NCI-H524 (cell line): ENCODE data around the gene PCBP3.

Source experiments
- DNase-seq, 2 experiments: peaks; one replicate each; lab custom pipeline; 2025; lab: John Stamatoyannopoulos, UW

Gene PCBP3

GRCh38 chr21:45910548-45911221 lies 267.2 kb downstream of the PCBP3 start:
- no peak for DNase-seq

- no peak for DNase-seq
Observed at GRCh38 chr21:45911806-45912325, 268.3 kb downstream of the PCBP3 start.

GRCh38 chr21:45912611-45913417 lies 269.3 kb downstream of the PCBP3 start:
- DNase-seq, result no peak

- no peak for DNase-seq
Observed at GRCh38 chr21:45913418-45913765, 269.9 kb downstream of the PCBP3 start.

GRCh38 chr21:45913886-45914285 lies 270.4 kb downstream of the PCBP3 start:
- no peak for DNase-seq

- no peak for DNase-seq
Observed at GRCh38 chr21:45914321-45914845, 270.9 kb downstream of the PCBP3 start.

- no peak for DNase-seq
Observed at GRCh38 chr21:45916011-45916840, 272.7 kb downstream of the PCBP3 start.

- no peak for DNase-seq
Observed at GRCh38 chr21:45917241-45917640, 273.7 kb downstream of the PCBP3 start.

- DNase-seq, result no peak
Observed at GRCh38 chr21:45918011-45918410, 274.5 kb downstream of the PCBP3 start.

GRCh38 chr21:45918835-45919447 lies 275.4 kb downstream of the PCBP3 start:
- DNase-seq, result no peak

- DNase-seq, result no peak
Observed at GRCh38 chr21:45919593-45919992, 276.1 kb downstream of the PCBP3 start.

- no peak for DNase-seq
Observed at GRCh38 chr21:45920824-45921600, 277.5 kb downstream of the PCBP3 start.

GRCh38 chr21:45921917-45922316 lies 278.4 kb downstream of the PCBP3 start:
- DNase-seq, result no peak

GRCh38 chr21:45922648-45923047 lies 279.1 kb downstream of the PCBP3 start:
- no peak for DNase-seq

GRCh38 chr21:45923146-45923545 lies 279.6 kb downstream of the PCBP3 start:
- peak; percentile 30 to 78 for DNase-seq

- no peak for DNase-seq
Observed at GRCh38 chr21:45926281-45926680, 282.8 kb downstream of the PCBP3 start.

- DNase-seq, result no peak
Observed at GRCh38 chr21:45927032-45927431, 283.5 kb downstream of the PCBP3 start.

GRCh38 chr21:45927851-45928850 lies 284.6 kb downstream of the PCBP3 start:
- DNase-seq, result no peak

GRCh38 chr21:45929449-45929848 lies 285.9 kb downstream of the PCBP3 start:
- DNase-seq, result peak in 1 of 2 experiments; percentile 30
